Thyroid gland (tissue), 4 donors: Measurements from ENCODE around the gene CD72.

ENCODE experiments used
- POLR2A ChIP-seq, 2 donors: fragments of 450-650 bp; IDR thresholded peaks; one replicate each; pipeline ENCODE4 v1.6.1; 2017; ENCODE audit warnings: antibody characterized with exemption in 2 of 2, mild to moderate bottlenecking in 2 of 2, moderate library complexity in 1 of 2
- TF ChIP-seq, protein P1 (sequence below), 6 experiments: fragments of 200-600 bp in 3 of 6; fragments of 450-650 bp in 3 of 6; sonication (generic) in 3 of 6; IDR thresholded peaks; one replicate each; pipeline ENCODE4 v1.5.1; 2016 to 2019; ENCODE audit warnings: antibody characterized with exemption in 6 of 6, mild to moderate bottlenecking in 2 of 6, inconsistent platforms in 1 of 6, moderate library complexity in 1 of 6

DNA sequence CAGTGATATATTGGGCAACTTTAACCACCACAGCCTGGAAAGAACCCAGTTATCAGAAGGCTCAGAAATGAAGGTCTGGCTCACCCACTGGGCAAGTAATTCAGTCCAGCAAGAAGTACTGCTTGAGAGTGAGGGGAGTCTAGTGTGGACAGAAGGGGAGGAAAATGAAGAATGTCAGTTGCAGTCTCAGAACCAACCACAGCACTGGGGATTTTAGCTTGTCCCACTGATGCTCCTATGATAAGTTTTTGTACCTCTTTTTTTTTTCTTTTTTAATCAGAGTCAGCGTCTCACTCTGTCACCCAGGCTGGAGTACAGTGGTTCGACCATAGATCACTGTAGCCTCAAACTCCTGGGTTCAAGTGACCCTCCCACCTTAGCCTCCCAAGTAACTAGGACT lies 9.4 kb upstream of the CD72 start:
- TF ChIP-seq, protein P1, sequence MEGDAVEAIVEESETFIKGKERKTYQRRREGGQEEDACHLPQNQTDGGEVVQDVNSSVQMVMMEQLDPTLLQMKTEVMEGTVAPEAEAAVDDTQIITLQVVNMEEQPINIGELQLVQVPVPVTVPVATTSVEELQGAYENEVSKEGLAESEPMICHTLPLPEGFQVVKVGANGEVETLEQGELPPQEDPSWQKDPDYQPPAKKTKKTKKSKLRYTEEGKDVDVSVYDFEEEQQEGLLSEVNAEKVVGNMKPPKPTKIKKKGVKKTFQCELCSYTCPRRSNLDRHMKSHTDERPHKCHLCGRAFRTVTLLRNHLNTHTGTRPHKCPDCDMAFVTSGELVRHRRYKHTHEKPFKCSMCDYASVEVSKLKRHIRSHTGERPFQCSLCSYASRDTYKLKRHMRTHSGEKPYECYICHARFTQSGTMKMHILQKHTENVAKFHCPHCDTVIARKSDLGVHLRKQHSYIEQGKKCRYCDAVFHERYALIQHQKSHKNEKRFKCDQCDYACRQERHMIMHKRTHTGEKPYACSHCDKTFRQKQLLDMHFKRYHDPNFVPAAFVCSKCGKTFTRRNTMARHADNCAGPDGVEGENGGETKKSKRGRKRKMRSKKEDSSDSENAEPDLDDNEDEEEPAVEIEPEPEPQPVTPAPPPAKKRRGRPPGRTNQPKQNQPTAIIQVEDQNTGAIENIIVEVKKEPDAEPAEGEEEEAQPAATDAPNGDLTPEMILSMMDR (IDR thresholded peaks at IDR 0.05), result no peak
- TF ChIP-seq POLR2A (IDR thresholded peaks at IDR 0.05), result no peak
